22Rv1 (cell line): ENCODE data around the gene FAM3A.
"Not testable (repeated sequence)": the region's sequence is repeated elsewhere in the genome, so short reads cannot be mapped to it uniquely, and the experiment has no call there.

Experiments used
- H3K27ac ChIP-seq: fragments of 450-650 bp; 2 replicates; pipeline ENCODE4 v1.5.1; 2017
- ZFX ChIP-seq: fragments of 450-650 bp; IDR thresholded peaks from 2 replicates; pipeline ENCODE4 v1.6.1; 2017; ENCODE audit warnings: antibody characterized with exemption, borderline replicate concordance
- TF ChIP-seq, protein P1 (sequence below): fragments of 450-650 bp; IDR thresholded peaks from 2 replicates; pipeline ENCODE4 v1.5.1; 2017; ENCODE audit warnings: mild to moderate bottlenecking

FAM3A gene, protein sequence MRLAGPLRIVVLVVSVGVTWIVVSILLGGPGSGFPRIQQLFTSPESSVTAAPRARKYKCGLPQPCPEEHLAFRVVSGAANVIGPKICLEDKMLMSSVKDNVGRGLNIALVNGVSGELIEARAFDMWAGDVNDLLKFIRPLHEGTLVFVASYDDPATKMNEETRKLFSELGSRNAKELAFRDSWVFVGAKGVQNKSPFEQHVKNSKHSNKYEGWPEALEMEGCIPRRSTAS

DNA sequence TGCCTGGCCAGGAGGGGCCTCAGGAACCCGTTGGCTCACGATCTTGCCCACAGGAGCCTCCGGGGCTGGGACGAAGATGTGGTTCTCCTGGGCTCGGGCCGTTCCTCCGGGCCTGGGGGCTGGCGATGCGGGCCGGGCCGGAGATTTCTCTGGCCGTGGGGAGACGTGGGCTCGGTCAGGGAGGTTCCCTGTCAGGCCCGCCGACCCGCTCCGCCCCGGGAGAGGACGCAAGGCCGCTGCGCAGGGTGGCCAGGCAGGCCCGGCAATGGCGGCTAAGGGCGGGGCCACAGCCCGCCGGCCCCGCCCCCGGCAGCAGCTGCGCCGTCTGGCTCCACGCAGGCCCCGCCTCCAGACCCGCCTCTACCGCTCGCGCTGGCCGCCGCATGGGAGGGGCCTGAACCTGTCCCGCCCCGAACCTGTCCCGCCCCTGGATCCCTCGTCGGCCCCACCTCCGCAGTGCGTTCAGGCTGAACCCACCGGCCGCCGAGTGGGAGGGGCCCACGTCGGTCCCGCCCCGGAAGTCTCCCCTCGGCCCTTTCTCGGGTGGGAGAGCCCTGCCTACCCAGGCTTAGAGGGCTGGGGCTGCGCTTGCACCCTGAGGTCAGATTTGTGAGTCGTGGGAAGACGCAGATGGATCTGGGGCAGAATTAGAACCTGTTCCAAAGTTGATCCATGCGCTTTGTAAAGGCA is at the start of gene FAM3A:
Gene FAM3A, minus strand, starts transcription at position 267 of the 690 bp plus-strand sequence. CDS start 460 bp downstream, outside the sequence.
- TF ChIP-seq, protein P1, sequence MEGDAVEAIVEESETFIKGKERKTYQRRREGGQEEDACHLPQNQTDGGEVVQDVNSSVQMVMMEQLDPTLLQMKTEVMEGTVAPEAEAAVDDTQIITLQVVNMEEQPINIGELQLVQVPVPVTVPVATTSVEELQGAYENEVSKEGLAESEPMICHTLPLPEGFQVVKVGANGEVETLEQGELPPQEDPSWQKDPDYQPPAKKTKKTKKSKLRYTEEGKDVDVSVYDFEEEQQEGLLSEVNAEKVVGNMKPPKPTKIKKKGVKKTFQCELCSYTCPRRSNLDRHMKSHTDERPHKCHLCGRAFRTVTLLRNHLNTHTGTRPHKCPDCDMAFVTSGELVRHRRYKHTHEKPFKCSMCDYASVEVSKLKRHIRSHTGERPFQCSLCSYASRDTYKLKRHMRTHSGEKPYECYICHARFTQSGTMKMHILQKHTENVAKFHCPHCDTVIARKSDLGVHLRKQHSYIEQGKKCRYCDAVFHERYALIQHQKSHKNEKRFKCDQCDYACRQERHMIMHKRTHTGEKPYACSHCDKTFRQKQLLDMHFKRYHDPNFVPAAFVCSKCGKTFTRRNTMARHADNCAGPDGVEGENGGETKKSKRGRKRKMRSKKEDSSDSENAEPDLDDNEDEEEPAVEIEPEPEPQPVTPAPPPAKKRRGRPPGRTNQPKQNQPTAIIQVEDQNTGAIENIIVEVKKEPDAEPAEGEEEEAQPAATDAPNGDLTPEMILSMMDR, result no peak
- TF ChIP-seq ZFX, result no peak
- H3K27ac ChIP-seq, result peak within 1 kb of the TSS; percentile 66

DNA sequence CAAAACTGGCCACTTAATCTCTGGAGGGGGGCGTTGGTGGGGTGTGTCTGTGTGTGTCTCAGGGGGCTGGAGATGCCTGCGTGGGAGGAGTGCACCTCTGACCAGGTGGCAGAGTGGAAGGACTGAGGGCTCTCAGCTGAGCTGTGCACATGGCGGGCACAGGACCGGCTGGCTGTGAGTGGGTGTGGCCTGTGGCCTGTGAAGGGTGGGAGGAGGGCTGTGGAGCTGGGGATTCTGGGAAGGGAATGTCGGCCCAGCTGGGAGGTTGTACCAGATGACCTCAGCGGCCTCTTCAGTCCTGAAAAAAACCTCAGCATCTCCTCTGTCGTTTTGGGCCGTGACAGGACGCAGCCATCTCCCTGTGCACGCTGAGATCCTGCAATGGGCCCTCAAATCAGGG is 46.3 kb upstream of the FAM3A start:
- H3K27ac ChIP-seq, result not testable (repeated sequence)

DNA sequence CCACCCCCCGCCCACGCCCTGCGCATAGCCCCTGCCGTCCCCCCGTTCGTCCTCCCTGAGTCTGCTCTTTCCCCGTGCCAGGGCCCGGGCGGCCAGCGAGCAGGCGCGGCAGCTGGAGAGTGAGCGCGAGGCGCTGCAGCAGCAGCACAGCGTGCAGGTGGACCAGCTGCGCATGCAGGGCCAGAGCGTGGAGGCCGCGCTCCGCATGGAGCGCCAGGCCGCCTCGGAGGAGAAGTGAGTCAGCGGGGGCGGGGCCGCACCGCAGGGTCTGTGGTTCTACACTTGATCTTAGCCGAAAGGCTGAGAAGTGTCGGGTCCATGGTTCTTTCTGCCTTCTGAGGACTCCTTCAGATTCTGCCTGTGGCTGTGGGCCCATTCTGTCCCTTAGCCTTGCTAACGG is 44.3 kb upstream of the FAM3A start:
- not testable (repeated sequence) for H3K27ac ChIP-seq

DNA sequence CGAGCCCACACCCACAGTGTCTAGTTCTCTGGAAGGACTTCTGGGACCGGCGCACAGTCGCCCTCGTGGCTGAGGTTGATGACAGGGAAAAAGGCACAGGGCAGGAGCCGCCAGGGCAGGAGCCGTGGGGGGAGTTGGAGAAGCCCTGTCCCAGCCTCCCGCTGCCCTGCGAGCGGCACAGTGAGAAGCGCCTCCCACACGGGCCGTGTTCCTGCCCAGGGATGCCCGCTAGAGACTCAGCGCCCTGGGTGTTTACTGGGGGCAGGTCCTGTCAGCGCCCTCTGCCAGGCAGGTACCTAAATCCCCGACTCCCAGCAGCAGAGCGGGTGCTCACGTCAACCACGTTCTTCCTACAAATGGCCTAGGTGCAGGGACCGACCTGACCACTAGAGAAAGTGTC is 42.9 kb upstream of the FAM3A start:
- not testable (repeated sequence) for H3K27ac ChIP-seq

DNA sequence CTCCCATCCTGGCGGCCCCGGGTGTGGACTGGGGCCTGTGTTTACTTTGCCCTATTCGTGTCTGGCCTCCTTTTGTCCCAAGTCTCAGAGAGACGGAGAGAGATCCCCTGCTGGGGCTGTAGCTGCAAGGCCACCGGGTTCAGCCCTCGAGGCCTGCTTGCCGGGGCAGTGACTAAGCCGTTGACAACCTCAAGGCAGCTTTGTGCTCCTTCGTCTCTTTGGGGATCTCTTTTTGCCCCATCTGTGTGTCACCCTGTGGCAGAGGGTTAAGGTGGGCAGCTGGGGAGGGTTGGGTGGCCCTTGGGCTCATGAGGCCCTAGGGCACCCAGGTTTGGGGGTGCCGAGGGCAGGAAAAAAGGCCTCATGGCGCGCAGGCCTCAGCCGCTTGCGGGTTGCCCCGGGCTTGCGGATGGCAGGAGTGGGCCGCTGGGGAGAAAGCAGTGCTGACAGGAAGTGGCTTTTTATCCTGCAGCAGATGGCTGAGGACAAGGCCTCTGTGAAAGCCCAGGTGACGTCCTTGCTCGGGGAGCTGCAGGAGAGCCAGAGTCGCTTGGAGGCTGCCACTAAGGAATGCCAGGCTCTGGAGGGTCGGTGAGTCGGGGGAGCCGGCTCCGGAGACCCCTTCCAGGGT is 42.1 kb upstream of the FAM3A start:
- not testable (repeated sequence) for H3K27ac ChIP-seq

DNA sequence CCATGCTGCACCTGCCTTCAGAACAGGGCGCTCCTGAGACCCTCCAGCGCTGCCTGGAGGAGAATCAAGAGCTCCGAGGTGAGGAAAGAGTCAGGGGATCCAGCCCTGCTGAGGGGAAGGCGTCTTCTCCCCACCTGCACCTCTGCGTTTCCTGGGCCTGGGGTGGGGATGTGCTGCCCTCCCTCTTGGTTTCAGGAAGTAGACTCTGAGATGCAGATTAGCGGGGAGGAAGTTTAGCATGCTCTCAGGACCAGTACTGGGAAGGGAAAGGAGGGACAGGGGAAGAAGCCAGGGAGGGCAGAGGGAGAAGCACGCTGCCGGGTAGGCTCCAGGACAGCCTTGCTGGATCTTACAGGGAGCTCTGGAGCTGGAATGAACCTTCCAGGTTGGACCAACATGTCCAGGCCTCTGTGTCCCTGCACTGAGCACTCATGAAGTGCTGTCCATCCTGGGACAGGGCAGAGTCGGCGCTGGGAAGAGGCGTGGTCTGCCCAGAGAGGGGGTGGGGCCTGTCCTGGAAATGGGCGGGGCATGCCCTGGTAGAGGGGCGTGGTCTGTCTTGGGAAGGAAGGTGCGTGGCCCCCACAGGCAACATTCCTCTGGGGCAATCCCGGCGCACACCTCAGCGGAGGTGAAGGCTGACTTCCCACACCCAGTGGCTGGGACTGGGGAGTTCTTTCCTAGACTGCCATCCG is 36.2 kb upstream of the FAM3A start:
- H3K27ac ChIP-seq, result not testable (repeated sequence)

DNA sequence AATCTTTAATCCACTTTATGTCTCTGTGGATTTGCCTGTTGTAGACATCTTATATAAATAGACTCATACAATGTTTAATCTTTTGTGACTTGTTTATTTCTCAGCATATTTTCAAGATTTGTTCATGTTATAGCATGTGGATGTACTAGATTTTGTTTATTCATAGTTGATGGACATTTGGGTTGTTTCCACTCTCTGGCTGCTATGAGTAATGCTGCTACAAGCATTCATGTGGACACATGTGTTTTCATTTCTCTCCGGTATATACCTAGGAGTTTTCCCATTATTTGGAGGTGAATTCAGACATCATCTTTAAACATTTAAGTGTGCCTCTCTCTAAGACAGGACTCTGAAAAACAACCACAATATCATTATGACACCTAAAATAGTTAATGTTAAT is 33.7 kb upstream of the FAM3A start:
- no peak for TF ChIP-seq ZFX
- TF ChIP-seq, protein P1, result no peak
- no peak overlapping the region for H3K27ac ChIP-seq

DNA sequence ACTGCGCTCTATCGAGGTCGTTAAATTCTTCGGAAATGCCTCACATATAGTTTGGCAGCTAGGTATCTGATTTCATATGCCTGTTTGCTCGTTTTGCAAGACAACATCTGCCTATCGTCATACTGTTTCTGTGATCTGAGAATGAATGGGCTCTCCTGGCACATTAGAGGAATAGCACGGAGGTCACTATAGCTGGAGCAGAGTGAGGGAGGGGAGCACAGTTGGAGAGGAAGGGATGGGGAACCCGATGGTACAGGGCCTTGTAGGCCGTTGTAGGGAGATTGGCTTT is 31.9 kb upstream of the FAM3A start:
- no peak for TF ChIP-seq ZFX
- TF ChIP-seq, protein P1, result no peak
- H3K27ac ChIP-seq, result peak overlapping the region; percentile 92

DNA sequence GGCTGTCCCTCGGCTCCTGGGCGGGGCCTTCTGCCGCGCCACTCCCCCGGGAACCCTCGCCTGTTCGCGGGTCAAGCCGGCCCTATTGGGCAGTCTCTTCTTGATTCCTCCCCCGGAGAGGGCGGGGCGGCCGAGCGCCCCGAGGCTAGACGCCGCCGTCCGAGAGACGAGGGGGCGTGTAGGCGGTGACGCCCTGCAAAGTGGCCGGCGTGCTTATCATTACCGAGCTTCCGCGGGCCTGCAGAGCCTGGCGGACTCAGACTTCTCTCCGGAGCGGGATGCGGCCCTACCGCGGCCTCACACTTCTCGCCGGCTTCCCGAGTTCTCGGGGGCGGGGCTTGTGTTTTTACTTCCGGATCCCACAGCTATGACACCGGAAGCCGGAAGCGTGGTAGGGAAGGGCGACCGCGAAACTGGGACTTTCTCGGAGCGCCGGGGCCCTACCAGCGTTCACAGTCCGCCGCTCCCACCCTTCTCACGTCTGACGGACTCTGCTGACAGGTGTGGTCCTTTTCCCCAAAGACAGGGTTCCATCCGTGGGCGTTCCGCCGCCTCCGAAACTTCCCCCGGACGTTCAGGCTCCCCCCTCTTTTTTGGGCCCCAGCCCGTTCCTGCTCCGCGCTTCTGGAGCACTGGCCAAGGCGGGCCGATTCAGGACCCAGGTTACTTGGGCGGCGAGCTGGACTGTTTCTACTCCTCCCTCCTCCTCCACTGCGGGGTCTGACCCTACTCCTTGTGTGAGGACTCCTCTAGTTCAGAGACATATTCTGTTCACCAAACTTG is 31.4 kb upstream of the FAM3A start, which contains the start of gene IKBKG:
Gene IKBKG, plus strand, starts transcription at position 376 of the 783 bp plus-strand sequence. CDS start 4,383 bp downstream, outside the sequence.
- TF ChIP-seq, protein P1, result no peak
- no peak for TF ChIP-seq ZFX
- H3K27ac ChIP-seq, result peak within 1 kb of the TSS; percentile 92
